H1 (cell line): ENCODE results near the gene MRPL4. TPM values are rescaled to one million over a fixed set of nuclear protein-coding genes. Genes with fewer than 3 reads are reported as not detected.
A peak's percentile ranks its signal among the peaks of the same experiment; 100 is the strongest.

ENCODE experiments used
- CBX8 ChIP-seq: fragments of 300-800, 300-1000 bp; sonication (generic); IDR thresholded peaks from 2 replicates; pipeline ENCODE4 v1.7.1; 2016; ENCODE audit warnings: low read depth, low read length, borderline replicate concordance
- CTCF ChIP-seq, 3 experiments: IDR thresholded peaks; 1 replicate in 2 of 3; 2 replicates in 1 of 3; pipeline versions ENCODE4 v1.5.1 to v1.6.1; 2011; ENCODE audit warnings: low read length in 3 of 3, mild to moderate bottlenecking in 3 of 3, inconsistent platforms in 2 of 3, low read depth in 1 of 3, moderate library complexity in 1 of 3; ENCODE audit not compliant: insufficient read depth in 1 of 3; ENCODE audit errors: control extremely low read depth in 1 of 3
- GABPA ChIP-seq: IDR thresholded peaks from 2 replicates; pipeline ENCODE4 v1.6.1; 2011; ENCODE audit warnings: mild to moderate bottlenecking, low read length, moderate library complexity, borderline replicate concordance; ENCODE audit not compliant: insufficient read depth
- polyA plus RNA-seq, 7 experiments: library from polyadenylated mRNA; depleted of rRNA in 3 of 7; stranded (reverse) in 5 of 7; unstranded in 2 of 7; fragments of >200 nt in 5 of 7; fragments of 200-250 nt in 2 of 7; gene quantifications; 1 replicate in 5 of 7; 2 replicates in 1 of 7; 4 replicates in 1 of 7; pipeline versions ENCODE4 v1.2.1 to v1.2.3, GENCODE V29; 2011 to 2013; ENCODE audit warnings: missing spikeins in 2 of 7, mixed read lengths in 2 of 7
- total RNA-seq: library from RNA; stranded (reverse); fragmentation: NEBNext Ultra II Directional; extraction: Animal tissue kit (Norgen Biotek cat#: 25700); gene quantifications from 2 replicates; pipeline ENCODE4 v1.2.1, GENCODE V29; 2021
- TF ChIP-seq, protein P1 (sequence below): IDR thresholded peaks from 2 replicates; pipeline ENCODE4 v1.6.1; 2011; ENCODE audit warnings: low read depth, mild to moderate bottlenecking, low read length; ENCODE audit not compliant: insufficient read depth

The MRPL4 gene
- total and polyA plus RNA-seq, 2 of the 8 experiments (the other 6 are each of a cell fraction or from before 2014, with no cell fraction given), result 82.3 to 187 TPM

DNA sequence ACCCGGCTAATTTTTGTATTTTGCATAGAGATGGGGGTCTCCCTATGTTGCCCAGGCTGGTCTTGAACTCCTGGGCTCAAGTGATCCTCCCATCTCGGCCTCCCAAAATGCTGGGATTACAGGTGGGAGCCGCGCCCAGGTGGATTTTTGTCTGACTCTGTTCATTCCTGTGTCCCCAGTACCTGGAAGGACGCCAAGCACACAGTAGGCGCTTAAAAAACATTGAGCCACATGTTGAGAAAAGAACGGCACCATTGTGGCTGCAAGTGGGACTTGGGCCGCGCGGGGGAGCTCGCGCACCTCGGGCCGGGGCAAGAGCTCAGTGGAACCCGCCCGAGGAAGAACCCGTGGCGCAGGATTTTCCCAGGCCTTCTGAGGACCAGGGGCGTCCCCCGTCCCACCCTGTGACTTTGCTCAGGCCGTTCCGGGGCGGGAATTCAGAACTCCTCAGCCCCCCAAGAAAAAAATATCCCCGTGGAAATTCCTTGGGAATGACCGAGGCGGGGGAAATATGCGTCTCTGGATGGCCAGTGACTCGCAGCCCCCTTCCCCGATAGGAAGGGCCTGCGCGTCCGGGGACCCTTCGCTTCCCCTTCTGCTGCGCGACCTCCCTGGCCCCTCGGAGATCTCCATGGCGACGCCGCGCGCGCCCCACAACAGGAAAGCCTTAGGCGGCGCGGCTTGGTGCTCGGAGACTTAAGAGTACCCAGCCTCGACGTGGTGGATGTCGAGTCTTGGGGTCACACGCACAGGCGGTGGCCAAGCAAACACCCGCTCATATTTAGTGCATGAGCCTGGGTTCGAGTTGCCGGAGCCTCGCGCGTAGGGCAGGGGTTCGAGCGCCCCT is 17.5 kb downstream of the MRPL4 start (continued):
- 0 out of 2 replicates have a peak, but pooled peaks have one; percentile 16 for TF ChIP-seq GABPA
- TF ChIP-seq, protein P1, sequence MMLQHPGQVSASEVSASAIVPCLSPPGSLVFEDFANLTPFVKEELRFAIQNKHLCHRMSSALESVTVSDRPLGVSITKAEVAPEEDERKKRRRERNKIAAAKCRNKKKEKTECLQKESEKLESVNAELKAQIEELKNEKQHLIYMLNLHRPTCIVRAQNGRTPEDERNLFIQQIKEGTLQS, result peak; percentile 51
- TF ChIP-seq CTCF (IDR thresholded peaks at IDR 0.05; ENCODE audit: control extremely low read depth in 1 of 3, insufficient read depth in 1 of 3, low read depth in 1 of 3, low read length in 3 of 3), result peak; percentile 79 to 95 (median 88)
- no peak for TF ChIP-seq CBX8
- TF ChIP-seq, all 59 proteins: peak for 16
